SK-N-SH (cell line): Measurements from ENCODE around the gene BCAS2. TPM values are rescaled to one million over a fixed set of nuclear protein-coding genes. Genes with fewer than 3 reads are reported as not detected.

ENCODE experiments used
- CTCF ChIA-PET: fragments of 300-600, 350-600 bp; formaldehyde crosslinking; extraction: SDS; loops from one replicate; lab custom pipeline; 2021; lab: Yijun Ruan, JAX
- POLR2A ChIA-PET: fragments of 350-600 bp; sonication (Branson Sonifier 250); formaldehyde crosslinking; extraction: SDS; loops from one replicate; lab custom pipeline; 2020; ENCODE audit warnings: antibody characterized with exemption, inconsistent platforms; lab: Yijun Ruan, JAX
- DNase-seq: peaks from one replicate; pipeline ENCODE4 v3.0.0; 2012
- H2AFZ ChIP-seq: fragments of 200-600 bp; sonication (generic); 2 replicates; pipeline ENCODE4 v1.8.1; 2016; ENCODE audit warnings: antibody characterized with exemption, mild to moderate bottlenecking, low read depth
- H3F3A ChIP-seq: fragments of 200-600 bp; sonication (generic); replicated peaks from 2 replicates; pipeline ENCODE3; 2016; ENCODE audit warnings: antibody characterized with exemption, mild to moderate bottlenecking; ENCODE audit not compliant: insufficient read depth
- H3K27ac ChIP-seq, 2 experiments: fragments of 200-500 bp in 1 of 2; fragments of 200-600 bp in 1 of 2; sonication (Bioruptor generic) in 1 of 2; sonication (generic), shearing (Covaris generic) in 1 of 2; 2 replicates each; pipeline versions ENCODE4 v1.5.1 to v1.6.1; 2014 to 2016; ENCODE audit warnings: low read depth in 2 of 2, inconsistent platforms in 1 of 2, low read length in 1 of 2, mild to moderate bottlenecking in 1 of 2, mixed read lengths in 1 of 2
- H3K27me3 ChIP-seq: fragments of 200-600 bp; sonication (generic), shearing (Covaris generic); 2 replicates; pipeline ENCODE4 v1.6.1; 2016; ENCODE audit warnings: mixed run types; ENCODE audit not compliant: insufficient read depth
- H3K36me3 ChIP-seq, 2 experiments: fragments of 200-500 bp in 1 of 2; fragments of 200-600 bp in 1 of 2; sonication (Bioruptor generic) in 1 of 2; sonication (generic) in 1 of 2; replicated peaks in 1 of 2; 2 replicates each; pipeline versions ENCODE3 to v1.5.1; 2014 to 2016; ENCODE audit warnings: low read length in 1 of 2, mild to moderate bottlenecking in 1 of 2; ENCODE audit not compliant: insufficient read depth in 2 of 2, control insufficient read depth in 1 of 2
- H3K4me1 ChIP-seq, 2 experiments: fragments of 200-500 bp in 1 of 2; fragments of 200-600 bp in 1 of 2; sonication (Bioruptor generic) in 1 of 2; sonication (generic), shearing (Covaris generic) in 1 of 2; 2 replicates each; pipeline versions ENCODE4 v1.5.1 to v1.6.1; 2014 to 2016; ENCODE audit warnings: low read depth in 1 of 2, low read length in 1 of 2, mixed run types in 1 of 2; ENCODE audit not compliant: insufficient read depth in 2 of 2, control insufficient read depth in 1 of 2
- H3K4me2 ChIP-seq: fragments of 200-600 bp; sonication (generic), shearing (Covaris generic); 2 replicates; pipeline ENCODE4 v1.6.1; 2017; ENCODE audit warnings: mixed run types
- H3K4me3 ChIP-seq, 2 experiments: fragments of 200-500 bp in 1 of 2; fragments of 200-600 bp in 1 of 2; sonication (Bioruptor generic) in 1 of 2; sonication (generic), shearing (Covaris generic) in 1 of 2; 2 replicates each; pipeline versions ENCODE4 v1.5.1 to v1.8.1; 2014 to 2016; ENCODE audit warnings: low read depth in 2 of 2, inconsistent platforms in 1 of 2, low read length in 1 of 2, mild to moderate bottlenecking in 1 of 2, mixed read lengths in 1 of 2, moderate library complexity in 1 of 2
- H3K79me2 ChIP-seq: fragments of 200-600 bp; sonication (generic); 2 replicates; pipeline ENCODE4 v1.8.1; 2017; ENCODE audit warnings: mild to moderate bottlenecking; ENCODE audit not compliant: insufficient read depth
- H3K9ac ChIP-seq: fragments of 200-600 bp; sonication (generic); 2 replicates; pipeline ENCODE4 v1.6.1; 2017; ENCODE audit warnings: mixed run types
- H3K9me2 ChIP-seq: fragments of 200-600 bp; sonication (generic); 2 replicates; pipeline ENCODE4 v1.6.1; 2017; ENCODE audit warnings: mixed run types
- H3K9me3 ChIP-seq: fragments of 200-600 bp; sonication (generic); 2 replicates; pipeline ENCODE4 v1.6.1; 2017; ENCODE audit warnings: mixed run types, mild to moderate bottlenecking, moderate library complexity
- H4K20me1 ChIP-seq: fragments of 200-600 bp; sonication (generic); 2 replicates; pipeline ENCODE4 v1.6.1; 2017; ENCODE audit warnings: mild to moderate bottlenecking, mixed run types; ENCODE audit not compliant: insufficient read depth
- CHD2 ChIP-seq: fragments of 150-350 bp; IDR thresholded peaks from 2 replicates; pipeline ENCODE4 v1.6.1; 2018; ENCODE audit warnings: low read length; ENCODE audit not compliant: partially characterized antibody
- ELF1 ChIP-seq: IDR thresholded peaks from 2 replicates; pipeline ENCODE4 v1.4.0; 2012
- FOSL2 ChIP-seq: IDR thresholded peaks from 2 replicates; pipeline ENCODE4 v1.4.0; 2012; ENCODE audit warnings: low read depth, mild to moderate bottlenecking, moderate library complexity, borderline replicate concordance
- GATA2 ChIP-seq: sonication (generic); formaldehyde crosslinking; IDR thresholded peaks from 2 replicates; pipeline ENCODE4 v1.5.0; 2020; ENCODE audit warnings: mild to moderate bottlenecking, missing genetic modification reagents
- JUND ChIP-seq: IDR thresholded peaks from 2 replicates; pipeline ENCODE4 v1.4.0; 2012
- MEF2A ChIP-seq: IDR thresholded peaks from 2 replicates; pipeline ENCODE4 v1.4.0; 2012; ENCODE audit warnings: low read depth, borderline replicate concordance
- NFIC ChIP-seq: IDR thresholded peaks from 2 replicates; pipeline ENCODE4 v1.4.0; 2012; ENCODE audit warnings: borderline replicate concordance
- NRF1 ChIP-seq: IDR thresholded peaks from 2 replicates; pipeline ENCODE4 v1.6.1; 2012; ENCODE audit warnings: low read depth, mild to moderate bottlenecking, low read length
- POLR2AphosphoS5 ChIP-seq: IDR thresholded peaks from 2 replicates; pipeline ENCODE4 v1.6.1; 2012; ENCODE audit warnings: low read depth, low read length
- RAD21 ChIP-seq: IDR thresholded peaks from 2 replicates; pipeline ENCODE4 v1.6.1; 2012; ENCODE audit warnings: mild to moderate bottlenecking, low read length
- RFX5 ChIP-seq: IDR thresholded peaks from 2 replicates; pipeline ENCODE4 v1.6.1; 2012; ENCODE audit warnings: mild to moderate bottlenecking, improper control_type of control experiment, low read length
- RXRA ChIP-seq: IDR thresholded peaks from 2 replicates; pipeline ENCODE4 v1.4.0; 2012; ENCODE audit warnings: low read depth, mild to moderate bottlenecking, borderline replicate concordance
- SIN3A ChIP-seq: IDR thresholded peaks from 2 replicates; pipeline ENCODE4 v1.6.1; 2012; ENCODE audit warnings: low read depth, mild to moderate bottlenecking, low read length, moderate library complexity, borderline replicate concordance
- TAF1 ChIP-seq: IDR thresholded peaks from 2 replicates; pipeline ENCODE4 v1.6.1; 2012; ENCODE audit warnings: low read depth, mild to moderate bottlenecking, low read length, moderate library complexity, borderline replicate concordance
- TCF12 ChIP-seq: IDR thresholded peaks from 2 replicates; pipeline ENCODE4 v1.4.0; 2012
- YY1 ChIP-seq: IDR thresholded peaks from 2 replicates; pipeline ENCODE4 v1.4.0; 2012; ENCODE audit warnings: low read depth, mild to moderate bottlenecking
- WGBS: methylation state at CpG from one replicate; pipeline ENCODE4 v1.1.6; 2017; ENCODE audit warnings: low lambda C conversion rate; 5-methylcytosine and 5-hydroxymethylcytosine counted together
- polyA plus RNA-seq, 3 experiments: library from polyadenylated mRNA; depleted of rRNA; stranded (reverse); fragments of >200 nt; gene quantifications; 2 replicates each; pipeline ENCODE4 v1.2.3, GENCODE V29; 2012
- TF ChIP-seq, protein P1 (sequence below): IDR thresholded peaks from 2 replicates; pipeline ENCODE4 v1.6.1; 2012; ENCODE audit warnings: mild to moderate bottlenecking, low read depth, low read length, moderate library complexity
- TF ChIP-seq, protein P2 (sequence below): fragments of 150-350 bp; IDR thresholded peaks from 2 replicates; pipeline ENCODE4 v1.6.1; 2017; ENCODE audit warnings: antibody characterized with exemption, low read length, low read depth, borderline replicate concordance
- TF ChIP-seq, protein P3 (sequence below): IDR thresholded peaks from 2 replicates; pipeline ENCODE4 v1.4.0; 2012; ENCODE audit warnings: low read depth, borderline replicate concordance
- TF ChIP-seq, protein P4 (sequence below): fragments of 200-600 bp; sonication (generic); IDR thresholded peaks from 2 replicates; pipeline ENCODE4 v1.6.1; 2017; ENCODE audit warnings: antibody characterized with exemption, mild to moderate bottlenecking, moderate library complexity
- TF ChIP-seq, protein P5 (sequence below): IDR thresholded peaks from 2 replicates; pipeline ENCODE4; 2012

Gene BCAS2
- polyA plus RNA-seq, 1 of the 3 experiments (the other 2 are of a cell fraction), result 19.6 TPM

DNA sequence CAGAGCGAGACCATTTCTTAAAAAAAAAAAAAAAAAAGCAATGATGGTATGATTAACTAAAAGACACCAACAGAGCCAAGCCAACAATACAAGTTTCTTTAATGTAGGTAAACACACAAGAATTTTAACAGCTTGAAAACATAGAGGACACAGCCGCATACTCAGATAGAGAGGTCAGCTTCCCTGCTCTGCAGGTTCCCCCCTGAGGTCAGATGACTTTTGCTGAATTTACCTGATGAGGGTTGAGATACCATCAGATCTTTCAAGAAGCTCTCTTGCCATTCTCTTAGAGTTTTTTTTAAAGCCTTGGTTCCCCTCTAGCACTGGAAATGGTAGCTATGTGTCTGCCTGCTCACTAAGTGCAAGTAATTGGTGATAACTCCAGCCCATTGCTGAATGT is 31.1 kb downstream of the BCAS2 start:
- no peaks in the 10 kb centered on the region for H4K20me1 ChIP-seq

DNA sequence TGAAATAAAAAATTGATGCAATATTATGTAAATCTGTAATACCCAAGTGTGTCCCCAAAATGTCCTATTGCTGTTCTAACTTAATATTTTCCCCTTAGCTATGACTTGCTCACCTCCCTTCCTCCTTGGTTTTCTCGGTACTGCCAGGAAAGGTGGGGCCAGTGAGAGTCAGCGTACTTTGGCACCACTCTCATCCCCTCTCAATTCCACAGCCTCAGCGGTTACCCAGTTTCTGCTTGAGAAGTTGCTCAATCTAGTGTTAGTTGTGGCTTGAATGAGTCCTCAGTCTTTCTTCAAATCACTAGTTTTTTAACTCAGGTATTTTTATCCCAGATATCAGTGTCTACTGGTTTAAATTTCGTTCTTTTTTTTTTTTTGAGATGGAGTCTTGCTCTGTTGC is 32.3 kb downstream of the BCAS2 start:
- Histone ChIP-seq H3K4me1 (no peaks in the 10 kb centered on the region), H3K4me2 (no peak overlapping the region), H3K27ac (no peak overlapping the region), H3K9me3 (no peaks in the 10 kb centered on the region), H3K9ac (no peak overlapping the region), H4K20me1 (no peaks in the 10 kb centered on the region), H3K27me3 (no peaks in the 10 kb centered on the region), H3K9me2 (no peaks in the 10 kb centered on the region), H3F3A (no peaks in the 10 kb centered on the region), H3K79me2 (no peaks in the 10 kb centered on the region), H2AFZ (no peak overlapping the region), H3K36me3 (no peaks in the 10 kb centered on the region), H3K4me3 (no peak overlapping the region)
- no peak for DNase-seq
- ChIA-PET POLR2A (no interaction called here), CTCF (no interaction called here)
- WGBS, result 35% methylated on average over 4 of the region's 4 CpGs
- no peak for TF ChIP-seq TCF12
- TF ChIP-seq, protein P1, sequence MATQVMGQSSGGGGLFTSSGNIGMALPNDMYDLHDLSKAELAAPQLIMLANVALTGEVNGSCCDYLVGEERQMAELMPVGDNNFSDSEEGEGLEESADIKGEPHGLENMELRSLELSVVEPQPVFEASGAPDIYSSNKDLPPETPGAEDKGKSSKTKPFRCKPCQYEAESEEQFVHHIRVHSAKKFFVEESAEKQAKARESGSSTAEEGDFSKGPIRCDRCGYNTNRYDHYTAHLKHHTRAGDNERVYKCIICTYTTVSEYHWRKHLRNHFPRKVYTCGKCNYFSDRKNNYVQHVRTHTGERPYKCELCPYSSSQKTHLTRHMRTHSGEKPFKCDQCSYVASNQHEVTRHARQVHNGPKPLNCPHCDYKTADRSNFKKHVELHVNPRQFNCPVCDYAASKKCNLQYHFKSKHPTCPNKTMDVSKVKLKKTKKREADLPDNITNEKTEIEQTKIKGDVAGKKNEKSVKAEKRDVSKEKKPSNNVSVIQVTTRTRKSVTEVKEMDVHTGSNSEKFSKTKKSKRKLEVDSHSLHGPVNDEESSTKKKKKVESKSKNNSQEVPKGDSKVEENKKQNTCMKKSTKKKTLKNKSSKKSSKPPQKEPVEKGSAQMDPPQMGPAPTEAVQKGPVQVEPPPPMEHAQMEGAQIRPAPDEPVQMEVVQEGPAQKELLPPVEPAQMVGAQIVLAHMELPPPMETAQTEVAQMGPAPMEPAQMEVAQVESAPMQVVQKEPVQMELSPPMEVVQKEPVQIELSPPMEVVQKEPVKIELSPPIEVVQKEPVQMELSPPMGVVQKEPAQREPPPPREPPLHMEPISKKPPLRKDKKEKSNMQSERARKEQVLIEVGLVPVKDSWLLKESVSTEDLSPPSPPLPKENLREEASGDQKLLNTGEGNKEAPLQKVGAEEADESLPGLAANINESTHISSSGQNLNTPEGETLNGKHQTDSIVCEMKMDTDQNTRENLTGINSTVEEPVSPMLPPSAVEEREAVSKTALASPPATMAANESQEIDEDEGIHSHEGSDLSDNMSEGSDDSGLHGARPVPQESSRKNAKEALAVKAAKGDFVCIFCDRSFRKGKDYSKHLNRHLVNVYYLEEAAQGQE, result no peak
- TF ChIP-seq, protein P2, sequence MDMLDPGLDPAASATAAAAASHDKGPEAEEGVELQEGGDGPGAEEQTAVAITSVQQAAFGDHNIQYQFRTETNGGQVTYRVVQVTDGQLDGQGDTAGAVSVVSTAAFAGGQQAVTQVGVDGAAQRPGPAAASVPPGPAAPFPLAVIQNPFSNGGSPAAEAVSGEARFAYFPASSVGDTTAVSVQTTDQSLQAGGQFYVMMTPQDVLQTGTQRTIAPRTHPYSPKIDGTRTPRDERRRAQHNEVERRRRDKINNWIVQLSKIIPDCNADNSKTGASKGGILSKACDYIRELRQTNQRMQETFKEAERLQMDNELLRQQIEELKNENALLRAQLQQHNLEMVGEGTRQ, result no peak
- TF ChIP-seq RFX5, result no peak
- TF ChIP-seq TAF1, result no peak
- TF ChIP-seq YY1, result no peak
- TF ChIP-seq ELF1, result no peak
- TF ChIP-seq, protein P3, sequence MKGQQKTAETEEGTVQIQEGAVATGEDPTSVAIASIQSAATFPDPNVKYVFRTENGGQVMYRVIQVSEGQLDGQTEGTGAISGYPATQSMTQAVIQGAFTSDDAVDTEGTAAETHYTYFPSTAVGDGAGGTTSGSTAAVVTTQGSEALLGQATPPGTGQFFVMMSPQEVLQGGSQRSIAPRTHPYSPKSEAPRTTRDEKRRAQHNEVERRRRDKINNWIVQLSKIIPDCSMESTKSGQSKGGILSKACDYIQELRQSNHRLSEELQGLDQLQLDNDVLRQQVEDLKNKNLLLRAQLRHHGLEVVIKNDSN, result no peak
- TF ChIP-seq POLR2AphosphoS5, result no peak
- TF ChIP-seq, protein P4, sequence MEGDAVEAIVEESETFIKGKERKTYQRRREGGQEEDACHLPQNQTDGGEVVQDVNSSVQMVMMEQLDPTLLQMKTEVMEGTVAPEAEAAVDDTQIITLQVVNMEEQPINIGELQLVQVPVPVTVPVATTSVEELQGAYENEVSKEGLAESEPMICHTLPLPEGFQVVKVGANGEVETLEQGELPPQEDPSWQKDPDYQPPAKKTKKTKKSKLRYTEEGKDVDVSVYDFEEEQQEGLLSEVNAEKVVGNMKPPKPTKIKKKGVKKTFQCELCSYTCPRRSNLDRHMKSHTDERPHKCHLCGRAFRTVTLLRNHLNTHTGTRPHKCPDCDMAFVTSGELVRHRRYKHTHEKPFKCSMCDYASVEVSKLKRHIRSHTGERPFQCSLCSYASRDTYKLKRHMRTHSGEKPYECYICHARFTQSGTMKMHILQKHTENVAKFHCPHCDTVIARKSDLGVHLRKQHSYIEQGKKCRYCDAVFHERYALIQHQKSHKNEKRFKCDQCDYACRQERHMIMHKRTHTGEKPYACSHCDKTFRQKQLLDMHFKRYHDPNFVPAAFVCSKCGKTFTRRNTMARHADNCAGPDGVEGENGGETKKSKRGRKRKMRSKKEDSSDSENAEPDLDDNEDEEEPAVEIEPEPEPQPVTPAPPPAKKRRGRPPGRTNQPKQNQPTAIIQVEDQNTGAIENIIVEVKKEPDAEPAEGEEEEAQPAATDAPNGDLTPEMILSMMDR, result no peak
- no peak for TF ChIP-seq NFIC
- no peak for TF ChIP-seq RAD21
- TF ChIP-seq JUND, result no peak
- no peak for TF ChIP-seq MEF2A
- TF ChIP-seq NRF1, result no peak

More for the DNA sequence above, 31.1 kb downstream of the BCAS2 start:
- Histone ChIP-seq H3K36me3 (no peaks in the 10 kb centered on the region), H3K27ac (no peak overlapping the region), H3K79me2 (no peaks in the 10 kb centered on the region), H3K4me2 (no peak overlapping the region), H3F3A (no peaks in the 10 kb centered on the region), H3K4me3 (no peak overlapping the region), H3K9me3 (no peaks in the 10 kb centered on the region), H3K9me2 (no peaks in the 10 kb centered on the region), H3K4me1 (no peaks in the 10 kb centered on the region), H2AFZ (no peak overlapping the region), H3K9ac (no peak overlapping the region), H3K27me3 (no peaks in the 10 kb centered on the region)
- WGBS, result 86% methylated on average over 2 of the region's 2 CpGs
- no peak for TF ChIP-seq RXRA
- TF ChIP-seq SIN3A, result no peak
- TF ChIP-seq TAF1, result no peak
- no peak for TF ChIP-seq GATA2
- TF ChIP-seq, protein P5, sequence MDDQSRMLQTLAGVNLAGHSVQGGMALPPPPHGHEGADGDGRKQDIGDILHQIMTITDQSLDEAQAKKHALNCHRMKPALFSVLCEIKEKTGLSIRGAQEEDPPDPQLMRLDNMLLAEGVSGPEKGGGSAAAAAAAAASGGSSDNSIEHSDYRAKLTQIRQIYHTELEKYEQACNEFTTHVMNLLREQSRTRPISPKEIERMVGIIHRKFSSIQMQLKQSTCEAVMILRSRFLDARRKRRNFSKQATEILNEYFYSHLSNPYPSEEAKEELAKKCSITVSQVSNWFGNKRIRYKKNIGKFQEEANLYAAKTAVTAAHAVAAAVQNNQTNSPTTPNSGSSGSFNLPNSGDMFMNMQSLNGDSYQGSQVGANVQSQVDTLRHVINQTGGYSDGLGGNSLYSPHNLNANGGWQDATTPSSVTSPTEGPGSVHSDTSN, result no peak
- no peak for TF ChIP-seq TCF12
- no peak for TF ChIP-seq FOSL2
- TF ChIP-seq, protein P2, result no peak
- no peak for TF ChIP-seq JUND
- TF ChIP-seq CHD2, result no peak
- ChIA-PET CTCF (interaction anchor here (1.0 kb wide), 1 partner anchor 203 kb away, joined by 4 read pairs; no protein-coding TSS in a partner anchor), POLR2A (no interaction called here)
- DNase-seq, result no peak
